ENCODE results near the gene MRC1. TPM values are rescaled to one million over a fixed set of nuclear protein-coding genes. Genes with fewer than 3 reads are reported as not detected.

Gene MRC1
- total and polyA plus RNA-seq, 10 of the 15 experiments (the other 5 are each of a cell fraction or from before 2014, with no cell fraction given), result 0.01 to 0.21 (median 0.03) TPM; not detected in 5

GRCh38 chr10:17831896-17832295 is 22.7 kb downstream of the MRC1 start:
- Histone ChIP-seq H3K9ac (ENCODE audit: control insufficient read depth, insufficient read depth, low read length) (no peak overlapping the region), H3K9me3 (replicated peaks; ENCODE audit: control insufficient read depth, insufficient read depth, low read length) (no peaks in the 10 kb centered on the region), H3K4me2 (ENCODE audit: control insufficient read depth, insufficient read depth) (no peak overlapping the region), H3K4me3 (no peak overlapping the region), H3K4me1 (ENCODE audit: control insufficient read depth, insufficient read depth, low read length) (no peaks in the 10 kb centered on the region), H2AFZ (ENCODE audit: control insufficient read depth, low read depth, low read length) (no peak overlapping the region), H4K20me1 (ENCODE audit: control insufficient read depth, insufficient read depth) (no peaks in the 10 kb centered on the region), H3K36me3 (ENCODE audit: control insufficient read depth in 2 of 2, insufficient read depth in 2 of 2, low read length in 1 of 2) (no peaks in the 10 kb centered on the region), H3K27me3 (replicated peaks in 1 of 2; ENCODE audit: control insufficient read depth in 2 of 2, insufficient read depth in 2 of 2, low read length in 1 of 2) (peaks cover 2 to 4% of the 10 kb centered on the region in 2 experiments; a peak in 2 of 4 replicates), H3K79me2 (ENCODE audit: control insufficient read depth, insufficient read depth, low read length) (no peaks in the 10 kb centered on the region), H3K27ac (ENCODE audit: control insufficient read depth, insufficient read depth) (no peak overlapping the region)
- ChIA-PET RAD21 (ENCODE audit: unreplicated experiment) (no interaction called here), CTCF (no interaction called here), SMC1A (ENCODE audit: uncharacterized antibody, unreplicated experiment) (no interaction called here), POLR2A (no interaction called here)
- TF ChIP-seq ATF7 (IDR thresholded peaks at IDR 0.05; ENCODE audit: low read depth) (no peak), ZNF207 (IDR thresholded peaks at IDR 0.05; ENCODE audit: borderline replicate concordance) (no peak), EZH2 (IDR thresholded peaks at IDR 0.05; ENCODE audit: borderline replicate concordance, control insufficient read depth, low read depth, low read length) (no peak)
- TF ChIP-seq, protein P1, sequence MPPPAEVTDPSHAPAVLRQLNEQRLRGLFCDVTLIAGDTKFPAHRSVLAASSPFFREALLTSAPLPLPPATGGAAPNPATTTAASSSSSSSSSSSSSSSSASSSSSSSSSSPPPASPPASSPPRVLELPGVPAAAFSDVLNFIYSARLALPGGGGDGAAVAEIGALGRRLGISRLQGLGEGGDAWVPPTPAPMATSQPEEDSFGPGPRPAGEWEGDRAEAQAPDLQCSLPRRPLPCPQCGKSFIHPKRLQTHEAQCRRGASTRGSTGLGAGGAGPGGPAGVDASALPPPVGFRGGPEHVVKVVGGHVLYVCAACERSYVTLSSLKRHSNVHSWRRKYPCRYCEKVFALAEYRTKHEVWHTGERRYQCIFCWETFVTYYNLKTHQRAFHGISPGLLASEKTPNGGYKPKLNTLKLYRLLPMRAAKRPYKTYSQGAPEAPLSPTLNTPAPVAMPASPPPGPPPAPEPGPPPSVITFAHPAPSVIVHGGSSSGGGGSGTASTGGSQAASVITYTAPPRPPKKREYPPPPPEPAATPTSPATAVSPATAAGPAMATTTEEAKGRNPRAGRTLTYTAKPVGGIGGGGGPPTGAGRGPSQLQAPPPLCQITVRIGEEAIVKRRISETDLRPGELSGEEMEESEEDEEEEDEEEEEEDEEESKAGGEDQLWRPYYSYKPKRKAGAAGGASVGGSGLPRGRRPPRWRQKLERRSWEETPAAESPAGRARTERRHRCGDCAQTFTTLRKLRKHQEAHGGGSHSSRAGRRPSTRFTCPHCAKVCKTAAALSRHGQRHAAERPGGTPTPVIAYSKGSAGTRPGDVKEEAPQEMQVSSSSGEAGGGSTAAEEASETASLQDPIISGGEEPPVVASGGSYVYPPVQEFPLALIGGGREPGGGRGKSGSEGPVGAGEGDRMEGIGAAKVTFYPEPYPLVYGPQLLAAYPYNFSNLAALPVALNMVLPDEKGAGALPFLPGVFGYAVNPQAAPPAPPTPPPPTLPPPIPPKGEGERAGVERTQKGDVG (CRISPR knock-in tag; IDR thresholded peaks at IDR 0.05), result no peak
- intact Hi-C loops (cut with micrococcal nuclease; ENCODE audit: unreplicated experiment) (no loop called here), in situ Hi-C loops (cut with MboI) (no loop called here)
- WGBS (ENCODE audit: insufficient coverage, insufficient replicate concordance, low lambda C conversion rate, missing lambda C conversion rate), result 35% methylated on average over 6 of the region's 6 CpGs
- DNase-seq (ENCODE audit: low read depth, low spot score), result no peak
- no peak for ATAC-seq
- FAIRE-seq, result no peak
- BruUV-seq (replicated peaks), result no TSS peak

Measured in GM12878 (cell line).